GM21423 (cell line): Measurements from ENCODE around the gene SULT1A1.
"Not testable (repeated sequence)": the region's sequence is repeated elsewhere in the genome, so short reads cannot be mapped to it uniquely, and the experiment has no call there.

Source experiments
- ATAC-seq: cut with Tn5 transposase; IDR thresholded peaks from one replicate; pipeline ENCODE4 v1.9.1; 2021; ENCODE audit warnings: mild to moderate bottlenecking, moderate library complexity; ENCODE audit not compliant: unreplicated experiment

Gene SULT1A1

DNA sequence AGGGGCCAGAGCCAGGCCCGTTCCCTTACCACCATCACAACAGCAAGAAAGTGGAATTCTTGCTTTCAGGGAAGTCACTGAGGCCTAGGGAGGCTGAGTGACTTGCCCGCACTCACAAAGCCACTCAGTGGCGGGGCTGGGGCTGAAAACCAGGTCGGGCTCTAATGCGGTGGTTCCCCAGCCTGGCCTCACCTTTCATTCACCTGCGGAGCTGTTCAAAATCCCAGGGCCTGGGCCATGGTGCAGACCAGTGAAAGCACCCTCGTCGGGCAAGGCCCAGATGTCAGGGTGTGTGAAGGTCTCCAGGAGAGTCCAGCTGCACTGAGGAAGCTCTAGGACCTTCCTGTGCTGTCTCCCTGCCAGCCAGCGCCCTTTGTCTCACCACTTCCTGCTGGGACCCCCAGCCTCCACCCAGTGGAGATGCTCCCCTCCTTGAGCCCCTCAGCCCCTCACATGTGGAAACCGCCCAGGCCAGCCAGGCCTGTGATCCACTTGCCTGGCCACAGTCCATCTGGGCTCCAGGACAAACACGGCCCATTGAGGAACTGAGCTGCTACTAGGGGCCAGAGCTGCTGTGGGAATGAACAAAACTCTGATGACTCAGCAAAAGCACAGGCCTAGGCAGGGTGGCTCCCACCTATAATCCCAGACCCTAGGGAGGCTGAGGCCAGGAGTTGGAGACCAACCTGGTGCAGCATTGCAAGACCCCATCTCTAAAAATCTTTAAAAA is 812 bp downstream of the SULT1A1 start:
- ATAC-seq, result not testable (repeated sequence)

DNA sequence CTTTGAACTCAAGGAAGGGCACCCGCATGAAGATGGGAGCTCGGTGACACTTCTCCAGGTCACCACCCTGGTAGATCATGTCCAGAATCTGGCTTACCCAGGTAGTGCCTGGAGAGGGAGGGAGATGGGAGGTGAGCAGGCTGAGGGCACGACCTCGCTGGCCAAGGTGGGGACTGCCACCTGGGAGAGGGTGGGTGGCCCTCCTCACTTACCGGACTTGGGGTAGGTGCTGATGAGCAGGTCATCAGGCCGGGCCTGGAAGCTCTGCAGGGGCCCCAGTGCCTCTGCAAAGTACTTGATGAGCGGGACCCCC is 1.4 kb downstream of the SULT1A1 start:
- ATAC-seq, result not testable (repeated sequence)

GRCh38 chr16:28607681-28608495 is 2.0 kb downstream of the SULT1A1 start:
- ATAC-seq, result not testable (repeated sequence)

- no peak for ATAC-seq
Measured at GRCh38 chr16:28607116-28607623, 2.7 kb downstream of the SULT1A1 start.

- ATAC-seq, result no peak
Measured at GRCh38 chr16:28606291-28607115, 3.3 kb downstream of the SULT1A1 start.

DNA sequence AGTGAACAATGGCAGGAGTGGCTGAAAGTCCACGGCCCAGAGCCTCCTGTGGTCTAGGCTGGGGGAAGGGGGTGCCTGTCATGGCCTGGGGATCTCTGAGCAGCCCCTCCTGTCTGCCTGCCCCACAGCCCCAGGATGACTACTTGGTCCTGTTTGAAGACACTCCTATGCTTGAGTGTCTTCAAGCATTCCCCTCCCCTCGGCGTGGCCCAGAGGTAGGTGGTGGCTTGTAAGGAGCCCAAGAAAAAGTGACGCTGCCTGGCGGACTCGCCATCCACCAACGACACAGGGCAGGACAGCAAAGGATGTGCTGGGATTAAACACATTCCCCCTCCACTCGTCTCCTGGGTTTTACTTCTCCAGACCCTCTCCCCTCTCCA is 5.7 kb downstream of the SULT1A1 start:
- ATAC-seq, result no peak

DNA sequence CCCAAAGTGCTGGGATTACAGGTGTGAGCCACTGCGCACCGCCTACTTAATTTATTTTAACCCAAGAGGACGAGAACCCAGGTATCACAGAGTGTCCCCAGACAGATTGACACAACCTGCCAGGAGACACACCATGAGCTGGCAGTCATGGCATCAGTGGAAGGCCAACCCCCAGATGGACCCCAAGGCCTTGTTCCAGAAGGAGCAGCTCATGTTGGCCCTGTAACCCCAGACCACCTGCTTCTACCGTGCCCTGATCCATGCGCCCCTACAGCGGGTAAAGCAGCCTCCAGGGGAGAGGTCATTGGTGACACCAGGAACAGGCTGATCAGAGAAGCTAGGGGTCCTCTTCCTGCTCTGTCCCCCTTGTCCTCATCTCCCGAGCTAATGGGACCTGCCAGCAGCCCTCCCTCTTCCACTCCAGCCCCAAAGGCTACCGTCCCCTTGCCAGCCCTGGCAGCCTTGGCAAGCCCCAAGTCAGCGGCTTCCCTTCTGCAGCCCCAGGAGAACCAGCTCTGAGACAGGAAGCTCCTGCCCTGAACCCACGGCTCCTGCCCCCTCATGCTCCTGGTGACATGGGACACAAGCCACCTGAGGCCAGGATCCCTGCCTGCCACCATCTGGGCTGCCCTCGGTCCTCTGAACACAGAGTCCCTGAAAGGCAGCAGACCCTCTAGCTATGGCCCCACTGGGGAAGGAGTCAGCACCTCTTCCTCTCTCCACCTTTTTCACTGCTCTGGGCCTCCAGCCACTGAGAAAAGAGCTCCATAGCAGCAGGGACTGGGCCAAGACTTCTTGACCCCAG is 6.3 kb downstream of the SULT1A1 start:
- ATAC-seq, result no peak

DNA sequence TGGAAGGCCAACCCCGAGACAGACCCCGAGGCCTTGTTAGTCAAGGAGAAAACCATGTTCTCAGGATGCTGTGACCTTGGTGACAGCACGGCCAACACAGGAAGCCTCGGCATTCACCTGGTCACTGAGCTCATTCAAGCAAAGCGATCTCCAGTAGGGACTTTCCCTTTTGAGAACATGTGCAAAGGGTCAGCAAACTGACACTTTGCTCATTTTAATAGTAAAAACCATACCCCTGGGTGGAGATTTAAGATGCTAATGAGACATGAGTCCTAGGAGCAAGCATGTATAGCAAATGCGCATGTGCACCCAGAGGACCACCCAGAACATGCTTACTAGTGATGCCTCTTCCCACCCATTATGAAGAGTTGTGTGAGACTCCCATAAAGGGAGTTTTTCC is 7.3 kb downstream of the SULT1A1 start:
- ATAC-seq, result no peak

GRCh38 chr16:28602062-28602461 is 7.8 kb downstream of the SULT1A1 start:
- ATAC-seq, result not testable (repeated sequence)

- ATAC-seq, result not testable (repeated sequence)
Measured at GRCh38 chr16:28601589-28601988, 8.3 kb downstream of the SULT1A1 start.

DNA sequence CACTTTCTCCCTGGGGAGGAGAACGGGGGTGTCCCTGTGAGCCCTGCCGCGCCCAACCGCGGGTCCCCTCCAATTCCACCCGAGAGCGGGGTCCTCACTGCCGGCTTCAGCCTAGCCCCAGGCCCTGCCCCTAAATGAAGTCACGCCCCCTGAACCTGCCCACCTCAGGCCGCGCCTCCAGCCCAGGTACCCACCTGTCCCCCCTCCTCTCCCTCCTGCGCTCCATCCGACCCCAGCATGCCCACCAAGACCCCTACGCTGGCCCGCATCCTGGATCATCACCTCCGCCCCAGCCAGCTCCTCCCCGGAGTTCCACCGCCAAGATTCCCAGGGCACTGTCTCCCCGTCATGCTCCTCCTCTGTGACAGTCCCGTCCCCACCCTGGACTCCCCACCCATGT is 8.9 kb downstream of the SULT1A1 start:
- ATAC-seq, result not testable (repeated sequence)

DNA sequence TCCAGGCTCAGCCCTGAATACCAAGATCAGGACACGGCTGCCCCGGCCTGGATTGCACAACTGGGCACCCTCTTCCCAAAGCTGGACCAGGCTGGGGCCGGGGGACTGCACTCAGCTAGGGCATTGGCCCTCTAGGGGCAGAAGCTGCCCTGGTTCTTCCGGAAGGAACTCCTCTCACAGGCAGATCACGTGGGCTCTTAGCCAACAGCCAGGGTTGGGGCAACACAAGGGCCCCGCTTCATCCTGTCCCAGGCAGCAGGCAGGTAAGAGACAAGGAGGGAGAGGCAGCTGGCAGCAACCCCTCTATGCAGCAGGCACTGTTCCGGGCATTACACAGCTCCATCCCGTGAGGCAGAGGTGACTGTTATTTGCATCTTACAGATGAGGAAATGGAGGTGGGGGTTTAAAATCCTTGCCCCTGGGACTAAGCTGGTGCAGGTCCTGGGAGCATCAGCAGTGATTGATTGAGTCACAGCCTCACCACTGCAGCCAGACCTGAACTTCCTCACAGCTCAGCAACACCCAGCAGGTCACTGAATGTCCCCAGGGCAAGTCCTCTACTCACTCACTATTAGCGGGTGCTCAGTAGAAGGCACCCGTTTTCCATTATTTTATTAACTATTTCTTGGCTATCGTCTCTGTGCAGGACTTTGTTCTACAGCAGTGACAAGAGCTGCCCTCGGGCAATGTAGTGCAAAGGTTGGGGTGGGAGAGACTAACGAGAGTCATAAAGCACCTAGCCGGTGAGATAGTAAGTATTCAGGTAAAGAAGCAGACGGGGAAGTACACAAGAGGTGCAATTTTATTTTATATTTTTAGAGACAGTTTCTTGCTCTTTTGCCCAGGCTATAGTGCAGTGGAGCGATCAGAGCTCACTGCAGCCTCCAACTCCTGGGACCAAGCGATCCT is 10.2 kb downstream of the SULT1A1 start:
- not testable (repeated sequence) for ATAC-seq

- ATAC-seq, result no peak
Measured at GRCh38 chr16:28597692-28598261, 12.1 kb downstream of the SULT1A1 start.

DNA sequence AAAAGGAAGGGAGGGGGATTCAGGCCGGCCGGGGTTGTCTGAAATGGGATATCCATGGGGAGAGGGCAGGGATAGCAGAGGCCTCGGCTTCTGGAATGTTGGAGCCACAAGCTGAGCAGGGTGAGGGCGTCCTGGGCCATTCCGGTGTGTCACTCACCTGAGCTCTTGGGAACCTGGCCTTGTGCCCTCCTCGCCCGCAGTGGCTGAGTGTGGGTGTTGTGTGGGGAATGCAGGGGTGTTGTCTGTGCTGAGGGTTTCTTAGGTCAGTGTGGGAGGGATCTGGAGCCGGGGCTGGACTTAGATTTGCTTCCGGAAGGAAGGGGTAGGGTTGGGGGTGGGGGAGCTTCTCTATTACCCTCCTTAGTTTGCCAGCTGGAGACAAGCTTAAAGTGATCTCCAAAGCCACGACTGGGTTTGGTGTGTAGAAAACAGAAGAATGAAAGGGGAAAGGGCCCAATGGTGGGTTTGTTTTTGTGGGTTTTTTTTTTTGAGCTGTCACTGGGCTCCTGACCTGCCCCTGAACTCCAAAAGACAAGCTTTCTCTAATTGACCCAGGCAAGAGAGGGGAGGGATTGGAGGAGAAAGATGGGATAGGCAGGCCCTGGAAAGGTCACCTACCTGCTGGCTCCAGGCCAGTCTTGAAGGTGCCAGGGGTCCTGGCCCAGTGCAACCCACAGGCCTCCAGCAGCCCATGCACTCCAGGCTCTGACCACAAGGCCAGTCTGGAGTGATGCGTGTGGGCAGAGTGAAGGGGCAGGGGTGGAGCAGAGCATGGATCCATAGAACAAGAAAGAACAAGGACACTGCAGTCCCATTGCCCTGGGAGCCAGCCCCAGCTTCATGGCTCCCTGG is 12.8 kb downstream of the SULT1A1 start, which contains the start of gene SULT1A2:
Gene SULT1A2, minus strand, starts transcription at position 211 of the 852 bp plus-strand sequence. CDS start 1,120 bp downstream, outside the sequence.
- ATAC-seq, result no peak

DNA sequence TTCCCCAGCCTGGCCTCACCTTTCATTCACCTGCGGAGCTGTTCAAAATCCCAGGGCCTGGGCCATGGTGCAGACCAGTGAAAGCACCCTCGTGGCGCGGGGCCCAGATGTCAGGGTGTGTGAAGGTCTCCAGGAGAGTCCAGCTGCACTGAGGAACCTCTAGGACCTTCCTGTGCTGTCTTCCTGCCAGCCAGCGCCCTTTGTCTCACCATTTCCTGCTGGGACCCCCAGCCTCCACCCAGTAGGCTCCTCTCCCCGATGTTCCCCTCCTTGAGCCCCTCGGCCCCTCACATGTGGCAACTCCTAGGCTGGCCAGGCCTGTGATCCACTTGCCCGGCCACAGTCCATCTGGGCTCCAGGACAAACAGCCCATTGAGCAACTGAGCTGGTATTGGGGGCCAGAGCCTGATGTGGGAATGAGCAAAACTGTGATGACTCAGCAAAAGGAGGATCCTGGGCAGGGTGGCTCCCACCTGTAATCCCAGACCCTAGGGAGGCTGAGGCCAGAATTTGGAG is 13.7 kb downstream of the SULT1A1 start:
- no peak for ATAC-seq

DNA sequence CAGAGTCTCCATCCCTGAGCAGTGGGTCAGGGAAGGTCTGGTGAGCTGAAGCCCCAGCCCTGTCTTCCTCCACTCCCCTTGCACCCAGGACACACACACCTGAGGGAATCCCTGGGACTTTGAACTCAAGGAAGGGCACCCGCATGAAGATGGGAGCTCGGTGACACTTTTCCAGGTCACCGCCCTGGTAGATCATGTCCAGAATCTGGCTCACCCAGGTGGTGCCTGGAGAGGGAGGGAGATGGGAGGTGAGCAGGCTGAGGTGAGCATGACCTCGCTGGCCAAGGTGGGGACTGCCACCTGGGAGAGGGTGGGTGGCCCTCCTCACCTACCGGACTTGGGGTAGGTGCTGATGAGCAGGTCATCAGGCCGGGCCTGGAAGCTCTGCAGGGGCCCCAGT is 14.4 kb downstream of the SULT1A1 start:
- ATAC-seq, result not testable (repeated sequence)

DNA sequence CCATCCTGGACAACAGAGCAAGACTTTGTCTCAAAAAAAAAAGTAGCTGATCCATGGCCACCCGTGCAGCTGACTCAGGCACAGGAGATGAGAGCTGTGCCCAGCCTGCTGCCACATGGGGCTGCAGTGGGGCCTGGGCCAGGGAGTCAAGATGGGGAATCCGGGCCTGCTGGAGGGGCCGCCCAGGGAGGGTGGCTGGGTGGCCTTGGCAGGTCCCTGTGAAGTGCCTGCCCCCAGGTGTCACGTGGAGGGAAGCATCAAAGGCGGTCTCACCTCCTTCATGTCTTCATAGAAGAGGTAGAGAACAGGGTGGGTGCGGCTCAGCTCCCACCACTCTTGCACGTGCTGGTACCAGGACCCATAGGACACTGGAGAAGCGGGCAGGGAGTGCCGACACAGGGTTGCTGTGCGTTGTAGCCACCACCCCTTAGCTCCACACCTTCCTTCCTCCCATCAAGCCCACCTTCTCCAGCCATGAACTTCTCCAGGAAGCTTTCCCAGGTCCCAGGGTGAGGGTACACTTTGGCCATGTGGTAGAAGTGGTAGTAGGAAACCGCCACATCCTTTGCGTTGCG is 16.8 kb downstream of the SULT1A1 start:
- ATAC-seq, result no peak
